Left lung (tissue), 10 donors: ENCODE measurements around the gene SH3GL1. TPM values are rescaled to one million over a fixed set of nuclear protein-coding genes. Genes with fewer than 3 reads are reported as not detected.

ENCODE experiments used
- ATAC-seq: fragments of 200-7000 bp; cut with Tn5 transposase; one replicate; pipeline ENCODE4 v1.9.1; 2020; ENCODE audit warnings: moderate library complexity
- DNase-seq, 4 donors: peaks; one replicate each; pipeline ENCODE4 v3.0.0-alpha.2; 2013 to 2020
- H3K27ac ChIP-seq, 2 donors: fragments of 200-600 bp; sonication (generic) in 1 of 2; one replicate each; pipeline versions ENCODE4 v1.5.0 to v1.8.0; 2020 to 2021
- H3K27me3 ChIP-seq, 2 donors: fragments of 200-600 bp; sonication (generic) in 1 of 2; one replicate each; pipeline versions ENCODE4 v1.5.0 to v1.8.0; 2020 to 2021
- H3K36me3 ChIP-seq, 2 donors: fragments of 200-600 bp; sonication (generic) in 1 of 2; one replicate each; pipeline versions ENCODE4 v1.5.0 to v1.8.0; 2020 to 2021
- H3K4me1 ChIP-seq, 2 donors: fragments of 200-600 bp; one replicate each; pipeline ENCODE4 v1.8.0; 2021
- H3K4me3 ChIP-seq, 2 donors: fragments of 200-600 bp; sonication (generic) in 1 of 2; one replicate each; pipeline versions ENCODE4 v1.5.0 to v1.8.0; 2020 to 2021; ENCODE audit warnings: mild to moderate bottlenecking in 1 of 2
- H3K9me3 ChIP-seq, 2 donors: fragments of 200-600 bp; sonication (generic) in 1 of 2; one replicate each; pipeline versions ENCODE4 v1.5.0 to v1.8.0; 2020 to 2021
- intact Hi-C, 2 donors: fragments of 100-400 bp; cut with DNase I; formaldehyde crosslinking; loops; one replicate each; pipeline versions ENCODE4 v1.11.2 to v1.14.2; 2022
- polyA plus RNA-seq, 6 donors: library from polyadenylated mRNA; unstranded; fragments of 120-200 nt; gene quantifications; one replicate each; pipeline ENCODE4 v1.2.1, GENCODE V29; 2013; ENCODE audit not compliant: insufficient read length in 6 of 6
- total RNA-seq, 2 donors: library from RNA; stranded (reverse); fragmentation: NEBNext Ultra II Directional; extraction: Animal tissue kit (Norgen Biotek cat#: 25700); gene quantifications; one replicate each; pipeline ENCODE4 v1.2.1, GENCODE V29; 2021
- TF ChIP-seq, protein P1 (sequence below), 2 donors: fragments of 200-600 bp; sonication (generic) in 1 of 2; IDR thresholded peaks; one replicate each; pipeline versions ENCODE4 v1.5.0 to v1.8.0; 2021; ENCODE audit warnings: antibody characterized with exemption in 2 of 2
- donor health status: DM: no; HTN: yes; CAD: no.
- donor health status: DM: no; HTN: no; CAD: no.

SH3GL1 gene
- total and polyA plus RNA-seq, 8 donors, result 64.6 to 119 (median 84.4) TPM

DNA sequence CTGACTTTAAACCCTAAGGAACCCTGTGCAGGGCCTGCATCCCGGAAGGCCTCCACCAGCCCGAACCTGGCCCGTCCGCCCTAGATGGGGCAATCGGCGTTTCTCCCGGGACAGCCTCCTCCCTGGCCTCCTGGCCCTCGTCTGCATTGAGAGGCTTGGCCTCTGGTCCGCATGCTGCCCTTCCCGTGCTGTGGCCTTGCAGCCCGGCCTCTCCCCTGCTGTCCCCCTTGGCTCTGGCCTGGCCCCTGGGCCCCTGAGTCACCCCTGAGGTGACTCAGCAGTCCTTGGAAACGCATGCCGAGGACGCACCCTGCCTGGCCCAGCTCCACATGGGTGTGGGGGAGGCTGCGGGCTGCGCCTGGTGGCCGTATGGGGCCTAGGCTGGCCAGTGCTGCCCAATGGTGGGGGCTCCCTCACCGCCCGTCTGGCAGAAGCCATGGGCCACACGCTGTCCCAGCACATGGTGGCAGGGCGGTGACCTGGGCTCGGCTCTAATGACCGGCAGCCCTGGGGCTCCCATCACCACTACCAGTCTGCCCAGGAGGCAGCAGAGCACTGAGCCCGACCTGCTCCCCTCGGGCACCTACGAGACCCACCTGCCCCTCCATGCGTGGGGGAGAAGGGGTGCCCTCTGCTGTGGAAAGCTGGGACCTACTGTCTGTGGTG lies 25.7 kb downstream of the SH3GL1 start:
- no peaks in the 10 kb centered on the region for H3K36me3 ChIP-seq
- no peak overlapping the region for H3K4me3 ChIP-seq
- TF ChIP-seq, protein P1, sequence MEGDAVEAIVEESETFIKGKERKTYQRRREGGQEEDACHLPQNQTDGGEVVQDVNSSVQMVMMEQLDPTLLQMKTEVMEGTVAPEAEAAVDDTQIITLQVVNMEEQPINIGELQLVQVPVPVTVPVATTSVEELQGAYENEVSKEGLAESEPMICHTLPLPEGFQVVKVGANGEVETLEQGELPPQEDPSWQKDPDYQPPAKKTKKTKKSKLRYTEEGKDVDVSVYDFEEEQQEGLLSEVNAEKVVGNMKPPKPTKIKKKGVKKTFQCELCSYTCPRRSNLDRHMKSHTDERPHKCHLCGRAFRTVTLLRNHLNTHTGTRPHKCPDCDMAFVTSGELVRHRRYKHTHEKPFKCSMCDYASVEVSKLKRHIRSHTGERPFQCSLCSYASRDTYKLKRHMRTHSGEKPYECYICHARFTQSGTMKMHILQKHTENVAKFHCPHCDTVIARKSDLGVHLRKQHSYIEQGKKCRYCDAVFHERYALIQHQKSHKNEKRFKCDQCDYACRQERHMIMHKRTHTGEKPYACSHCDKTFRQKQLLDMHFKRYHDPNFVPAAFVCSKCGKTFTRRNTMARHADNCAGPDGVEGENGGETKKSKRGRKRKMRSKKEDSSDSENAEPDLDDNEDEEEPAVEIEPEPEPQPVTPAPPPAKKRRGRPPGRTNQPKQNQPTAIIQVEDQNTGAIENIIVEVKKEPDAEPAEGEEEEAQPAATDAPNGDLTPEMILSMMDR (IDR thresholded peaks at IDR 0.05), result peak in 1 of 2 donors; percentile 17
- intact Hi-C loops, result no loop called here
- peak overlapping the region; percentile 82 to 92 for H3K27ac ChIP-seq
- no peaks in the 10 kb centered on the region for H3K9me3 ChIP-seq
- DNase-seq, result peak in 2 of 4 donors; percentile 78 to 94
- ATAC-seq, result peak; percentile 74
- H3K4me1 ChIP-seq, result peaks cover 48 to 100% of the 10 kb centered on the region in 2 donors
- H3K27me3 ChIP-seq, result no peaks in the 10 kb centered on the region

DNA sequence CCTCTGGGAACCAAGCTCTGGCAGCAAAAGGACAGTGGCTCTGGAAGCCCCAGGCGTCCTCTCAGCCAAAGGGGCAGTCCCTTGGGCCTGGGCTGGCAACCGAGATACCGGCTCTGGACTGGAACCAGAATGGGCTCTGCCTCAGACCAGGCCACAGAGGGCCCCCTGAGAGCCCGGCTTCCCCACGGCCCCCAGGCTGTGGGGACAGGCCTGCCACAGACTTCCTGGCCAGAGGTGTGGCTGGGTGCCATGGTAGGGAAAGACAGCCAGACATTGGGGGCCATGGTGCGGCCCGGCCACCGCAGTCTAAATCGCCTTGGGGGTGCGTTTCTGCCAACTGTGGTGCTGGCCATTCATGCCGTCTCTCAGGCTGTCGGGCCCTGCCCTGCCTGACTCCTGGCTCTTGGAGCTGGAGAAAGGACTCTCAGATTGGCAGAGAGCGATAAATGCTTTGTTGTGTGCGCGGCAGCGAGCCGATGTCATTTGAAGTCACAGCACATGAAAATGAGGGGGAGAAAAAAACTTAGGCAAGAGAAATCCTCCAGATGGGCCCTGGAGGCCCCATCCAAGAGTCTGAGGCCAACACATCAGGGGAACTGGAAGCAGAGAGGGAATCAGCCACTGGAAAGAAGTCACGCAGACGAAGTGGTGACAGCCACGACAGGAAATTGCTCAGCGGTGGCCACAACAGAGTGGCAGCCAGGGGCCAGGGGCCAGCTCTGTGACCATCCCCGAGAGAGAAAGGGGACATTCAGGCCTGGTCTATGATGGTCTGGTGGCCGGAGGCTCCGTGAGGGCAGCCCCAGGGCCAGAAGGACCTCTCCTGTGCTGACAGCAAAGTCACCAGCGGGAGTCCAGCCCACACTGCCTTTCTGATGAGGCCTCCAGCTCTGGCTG lies 26.5 kb downstream of the SH3GL1 start:
- H3K27me3 ChIP-seq, result no peaks in the 10 kb centered on the region
- H3K9me3 ChIP-seq, result no peaks in the 10 kb centered on the region
- intact Hi-C loops, result no loop called here
- H3K4me1 ChIP-seq, result peaks cover 48 to 100% of the 10 kb centered on the region in 2 donors
- no peak for ATAC-seq
- TF ChIP-seq, protein P1 (IDR thresholded peaks at IDR 0.05), result no peak
- H3K36me3 ChIP-seq, result no peaks in the 10 kb centered on the region
- peak in 2 of 4 donors; percentile 76 to 80 for DNase-seq
- no peak overlapping the region for H3K4me3 ChIP-seq
- peak overlapping the region; percentile 82 to 92 for H3K27ac ChIP-seq

DNA sequence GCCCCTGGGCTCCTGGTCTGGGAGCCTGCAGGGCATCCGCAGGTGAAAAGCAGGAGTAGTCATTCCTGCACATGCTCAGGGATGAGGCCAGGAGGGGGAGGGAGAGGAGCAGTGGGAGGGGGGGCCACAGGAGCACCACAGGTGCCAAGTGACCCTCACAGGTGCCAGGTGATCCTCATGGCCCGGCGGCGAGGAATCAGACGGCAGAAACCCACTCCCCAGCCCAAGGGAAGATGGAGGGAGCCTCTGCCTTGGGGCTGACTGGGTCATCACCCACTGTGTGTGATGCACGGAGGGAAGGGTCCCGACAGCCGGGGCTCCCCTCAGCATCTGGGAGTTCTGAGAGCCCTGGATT lies 27.4 kb downstream of the SH3GL1 start:
- intact Hi-C loops, result no loop called here
- Histone ChIP-seq H3K27ac (peak overlapping the region; percentile 82 to 92), H3K4me1 (peaks cover 55 to 100% of the 10 kb centered on the region in 2 donors), H3K27me3 (no peaks in the 10 kb centered on the region), H3K36me3 (peaks cover 0 to under 1% of the 10 kb centered on the region in 2 donors), H3K9me3 (no peaks in the 10 kb centered on the region), H3K4me3 (no peak overlapping the region)
- no peak for DNase-seq
- no peak for ATAC-seq
- TF ChIP-seq, protein P1 (IDR thresholded peaks at IDR 0.05), result no peak

DNA sequence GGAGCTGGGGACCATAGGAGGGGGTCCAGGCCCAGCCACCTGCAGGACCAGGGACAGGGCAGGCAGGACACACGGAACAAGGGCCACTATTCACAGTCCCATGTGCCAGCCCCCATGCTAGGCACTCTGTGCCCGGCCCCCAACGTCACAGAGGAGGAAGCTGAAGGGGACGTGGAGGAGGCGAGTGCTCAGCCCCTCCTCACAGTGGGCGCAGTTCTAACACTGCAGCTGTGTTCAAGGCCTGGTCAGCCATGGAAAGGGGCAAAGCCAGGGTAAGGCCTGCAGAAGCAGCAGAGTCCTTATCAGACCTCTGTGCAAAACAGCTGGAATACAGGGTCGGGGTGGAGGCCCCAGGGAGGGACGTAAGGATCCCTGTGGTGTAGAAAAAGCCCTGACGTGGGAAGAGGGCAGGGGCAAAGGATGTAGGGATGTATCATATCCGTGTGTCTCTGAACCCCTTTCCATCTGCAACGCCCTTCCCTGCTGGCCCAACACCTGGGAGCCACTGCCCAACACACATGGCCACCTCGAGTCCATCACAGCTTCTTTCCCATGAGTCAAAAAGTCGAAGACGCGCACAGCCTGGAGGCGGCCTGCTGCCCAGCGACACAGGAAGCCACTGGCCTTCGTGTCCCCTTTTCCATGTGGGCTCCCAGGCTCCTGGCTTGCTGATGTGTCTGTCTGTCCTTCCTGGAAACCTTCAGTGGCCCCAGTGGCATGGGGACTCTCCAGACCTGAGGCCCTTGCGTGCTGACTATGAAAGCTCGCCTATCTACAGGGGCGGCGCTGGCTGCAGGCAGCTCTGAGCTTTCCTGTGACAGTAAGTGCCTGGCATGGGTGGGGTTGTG lies 28.0 kb downstream of the SH3GL1 start:
- TF ChIP-seq, protein P1 (IDR thresholded peaks at IDR 0.05), result no peak
- peak overlapping the region in 1 of 2 donors; percentile 92 for H3K27ac ChIP-seq
- no peak overlapping the region for H3K4me3 ChIP-seq
- DNase-seq (no peak), ATAC-seq (no peak)
- H3K27me3 ChIP-seq, result no peaks in the 10 kb centered on the region
- intact Hi-C loops, result no loop called here
- peaks cover 0 to 6% of the 10 kb centered on the region in 2 donors for H3K36me3 ChIP-seq
- peaks cover 59 to 100% of the 10 kb centered on the region in 2 donors for H3K4me1 ChIP-seq
- H3K9me3 ChIP-seq, result no peaks in the 10 kb centered on the region
